ENCODE measurements around the gene KCTD1. TPM values are rescaled to one million over a fixed set of nuclear protein-coding genes. Genes with fewer than 3 reads are reported as not detected.
A peak's percentile ranks its signal among the peaks of the same experiment; 100 is the strongest.

Gene KCTD1
- total RNA-seq, 2 donors from 2014 or later = 2.0 to 3.2 TPM

GRCh38 chr18:26561769-26562168, 13.4 kb upstream of the KCTD1 start:
- Mint-ChIP-seq H3K36me3 (ENCODE audit: low read depth) (no peaks in the 10 kb centered on the region), H3K27ac (no peak overlapping the region), H3K4me1 (no peaks in the 10 kb centered on the region), H3K4me3 (no peak overlapping the region), H3K27me3 (peaks cover 31% of the 10 kb centered on the region), H3K9me3 (no peaks in the 10 kb centered on the region)
- no peak for ATAC-seq (replicated peaks)

GRCh38 chr18:26556573-26556972, 8.2 kb upstream of the KCTD1 start:
- no peak for ATAC-seq (replicated peaks)
- no peaks in the 10 kb centered on the region for H3K36me3 Mint-ChIP-seq (ENCODE audit: low read depth)
- H3K4me3 Mint-ChIP-seq = no peak overlapping the region
- peaks cover 34% of the 10 kb centered on the region for H3K27me3 Mint-ChIP-seq
- H3K27ac Mint-ChIP-seq = no peak overlapping the region
- no peaks in the 10 kb centered on the region for H3K9me3 Mint-ChIP-seq
- no peaks in the 10 kb centered on the region for H3K4me1 Mint-ChIP-seq

GRCh38 chr18:26555804-26556553, 7.6 kb upstream of the KCTD1 start:
- no peaks in the 10 kb centered on the region for H3K9me3 Mint-ChIP-seq
- ATAC-seq (replicated peaks) = no peak
- H3K27me3 Mint-ChIP-seq = peaks cover 39% of the 10 kb centered on the region
- no peak overlapping the region for H3K27ac Mint-ChIP-seq
- no peaks in the 10 kb centered on the region for H3K4me1 Mint-ChIP-seq
- no peaks in the 10 kb centered on the region for H3K36me3 Mint-ChIP-seq (ENCODE audit: low read depth)
- H3K4me3 Mint-ChIP-seq = no peak overlapping the region

- no peaks in the 10 kb centered on the region for H3K36me3 Mint-ChIP-seq (ENCODE audit: low read depth)
- H3K9me3 Mint-ChIP-seq = no peaks in the 10 kb centered on the region
- no peak overlapping the region for H3K27ac Mint-ChIP-seq
- H3K27me3 Mint-ChIP-seq = peaks cover 39% of the 10 kb centered on the region
- no peak overlapping the region for H3K4me3 Mint-ChIP-seq
- ATAC-seq (replicated peaks) = no peak
- no peaks in the 10 kb centered on the region for H3K4me1 Mint-ChIP-seq
Measured at GRCh38 chr18:26553943-26554342, 5.6 kb upstream of the KCTD1 start.

- peak overlapping the region; percentile 27 for H3K4me3 Mint-ChIP-seq
- H3K27ac Mint-ChIP-seq = no peak overlapping the region
- peaks cover 29% of the 10 kb centered on the region for H3K27me3 Mint-ChIP-seq
- H3K4me1 Mint-ChIP-seq = no peaks in the 10 kb centered on the region
- no peaks in the 10 kb centered on the region for H3K9me3 Mint-ChIP-seq
- no peaks in the 10 kb centered on the region for H3K36me3 Mint-ChIP-seq (ENCODE audit: low read depth)
- no peak for ATAC-seq (replicated peaks)
Measured at GRCh38 chr18:26551695-26552081, 3.3 kb upstream of the KCTD1 start.

GRCh38 chr18:26550998-26551694, 2.8 kb upstream of the KCTD1 start:
- no peaks in the 10 kb centered on the region for H3K4me1 Mint-ChIP-seq
- no peak for ATAC-seq (replicated peaks)
- peaks cover 26% of the 10 kb centered on the region for H3K27me3 Mint-ChIP-seq
- H3K4me3 Mint-ChIP-seq = peak overlapping the region; percentile 27
- no peaks in the 10 kb centered on the region for H3K9me3 Mint-ChIP-seq
- no peak overlapping the region for H3K27ac Mint-ChIP-seq
- no peaks in the 10 kb centered on the region for H3K36me3 Mint-ChIP-seq (ENCODE audit: low read depth)

- Mint-ChIP-seq H3K4me1 (no peaks in the 10 kb centered on the region), H3K36me3 (ENCODE audit: low read depth) (no peaks in the 10 kb centered on the region), H3K27me3 (peaks cover 26% of the 10 kb centered on the region), H3K27ac (no peak overlapping the region), H3K4me3 (peak overlapping the region; percentile 74), H3K9me3 (no peaks in the 10 kb centered on the region)
- no peak for ATAC-seq (replicated peaks)
Measured at GRCh38 chr18:26549263-26550094, 1.1 kb upstream of the KCTD1 start.

GRCh38 chr18:26547646-26548414, 523 bp downstream of the KCTD1 start:
- peak; percentile 72 for ATAC-seq (replicated peaks)
- no peaks in the 10 kb centered on the region for H3K36me3 Mint-ChIP-seq (ENCODE audit: low read depth)
- H3K4me1 Mint-ChIP-seq = no peaks in the 10 kb centered on the region
- H3K9me3 Mint-ChIP-seq = no peaks in the 10 kb centered on the region
- H3K27ac Mint-ChIP-seq = no peak overlapping the region
- H3K27me3 Mint-ChIP-seq = peaks cover 16% of the 10 kb centered on the region
- peak overlapping the region; percentile 74 for H3K4me3 Mint-ChIP-seq

- ATAC-seq (replicated peaks) = no peak
- Mint-ChIP-seq H3K9me3 (no peaks in the 10 kb centered on the region), H3K27me3 (peaks cover 10% of the 10 kb centered on the region), H3K4me3 (peak overlapping the region; percentile 74), H3K4me1 (no peaks in the 10 kb centered on the region), H3K27ac (no peak overlapping the region), H3K36me3 (ENCODE audit: low read depth) (no peaks in the 10 kb centered on the region)
Measured at GRCh38 chr18:26546875-26547645, 1.3 kb downstream of the KCTD1 start.

GRCh38 chr18:26546170-26546874, 2.0 kb downstream of the KCTD1 start:
- no peak for ATAC-seq (replicated peaks)
- H3K27ac Mint-ChIP-seq = no peak overlapping the region
- no peaks in the 10 kb centered on the region for H3K4me1 Mint-ChIP-seq
- H3K36me3 Mint-ChIP-seq (ENCODE audit: low read depth) = no peaks in the 10 kb centered on the region
- no peaks in the 10 kb centered on the region for H3K9me3 Mint-ChIP-seq
- peaks cover 2% of the 10 kb centered on the region for H3K27me3 Mint-ChIP-seq
- H3K4me3 Mint-ChIP-seq = peak overlapping the region; percentile 74

- no peak for ATAC-seq (replicated peaks)
- Mint-ChIP-seq H3K9me3 (no peaks in the 10 kb centered on the region), H3K27ac (no peak overlapping the region), H3K4me3 (no peak overlapping the region), H3K27me3 (no peaks in the 10 kb centered on the region), H3K36me3 (ENCODE audit: low read depth) (no peaks in the 10 kb centered on the region), H3K4me1 (peaks cover under 1% of the 10 kb centered on the region)
Measured at GRCh38 chr18:26545335-26546123, 2.8 kb downstream of the KCTD1 start.

GRCh38 chr18:26544451-26544850, 3.9 kb downstream of the KCTD1 start:
- ATAC-seq (replicated peaks) = no peak
- Mint-ChIP-seq H3K4me3 (no peak overlapping the region), H3K4me1 (peaks cover 5% of the 10 kb centered on the region), H3K9me3 (no peaks in the 10 kb centered on the region), H3K27ac (no peak overlapping the region), H3K27me3 (no peaks in the 10 kb centered on the region), H3K36me3 (ENCODE audit: low read depth) (no peaks in the 10 kb centered on the region)

Data from activated T-helper 17 cell treated with anti-CD3 and anti-CD28 coated beads, Interleukin-2, amount 50 U/mL, for 72 hours (primary cell).